Breast epithelium (tissue), 3 donors: ENCODE measurements around the gene GRIP2.

Experiments used
- CTCF ChIP-seq, 3 donors: fragments of 450-650 bp; IDR thresholded peaks; one replicate each; pipeline ENCODE4 v1.5.1; 2016 to 2017; ENCODE audit warnings: antibody characterized with exemption in 3 of 3, mild to moderate bottlenecking in 3 of 3, moderate library complexity in 3 of 3
- POLR2A ChIP-seq: fragments of 450-650 bp; IDR thresholded peaks from one replicate; pipeline ENCODE4 v1.6.1; 2016; ENCODE audit warnings: antibody characterized with exemption, mild to moderate bottlenecking, moderate library complexity

DNA sequence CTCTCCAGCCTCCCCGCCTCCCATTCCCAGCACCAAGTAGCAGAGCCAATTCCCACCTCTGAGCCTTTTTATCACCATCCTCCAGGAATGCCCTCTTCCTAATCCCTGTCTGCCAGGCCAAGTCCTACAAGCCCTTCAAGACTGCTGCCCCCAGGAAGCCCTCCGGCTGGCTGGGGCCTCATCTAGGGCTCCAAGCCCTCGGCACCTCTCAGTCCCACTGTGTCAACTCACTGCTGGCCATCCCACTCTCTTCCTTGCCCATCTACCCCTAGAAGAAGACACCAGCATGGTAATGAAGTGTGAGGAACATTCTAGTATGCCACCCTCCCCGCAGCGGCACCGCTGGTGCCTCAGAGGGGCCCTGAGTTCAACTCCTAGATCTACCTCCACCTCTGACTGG is 10.0 kb upstream of the GRIP2 start:
- TF ChIP-seq CTCF (IDR thresholded peaks at IDR 0.05) (no peak), POLR2A (no peak)
